Lower lobe of right lung (tissue), 2 donors: ENCODE data around the gene FOXD3. TPM values are rescaled to one million over a fixed set of nuclear protein-coding genes. Genes with fewer than 3 reads are reported as not detected.

Source experiments
- ATAC-seq, 2 donors: fragments of 200-7000 bp; cut with Tn5 transposase; one replicate each; pipeline ENCODE4 v1.9.1; 2020 to 2022; ENCODE audit warnings: mild to moderate bottlenecking in 2 of 2, moderate library complexity in 2 of 2
- DNase-seq: peaks from one replicate; pipeline ENCODE4 v3.0.0-alpha.2; 2020
- H3K27ac ChIP-seq: fragments of 200-600 bp; one replicate; pipeline ENCODE4 v1.8.0; 2022
- H3K27me3 ChIP-seq: fragments of 200-600 bp; one replicate; pipeline ENCODE4 v1.8.0; 2022; ENCODE audit warnings: low read depth
- H3K36me3 ChIP-seq: fragments of 200-600 bp; one replicate; pipeline ENCODE4 v1.8.0; 2022; ENCODE audit warnings: mild to moderate bottlenecking
- H3K4me1 ChIP-seq: fragments of 200-600 bp; one replicate; pipeline ENCODE4 v1.8.0; 2022
- H3K4me3 ChIP-seq: fragments of 200-600 bp; one replicate; pipeline ENCODE4 v1.8.0; 2022; ENCODE audit warnings: mild to moderate bottlenecking
- H3K9me3 ChIP-seq: fragments of 200-600 bp; one replicate; pipeline ENCODE4 v1.8.0; 2022
- CTCF ChIP-seq: fragments of 200-600 bp; IDR thresholded peaks from one replicate; pipeline ENCODE4 v1.8.0; 2022; ENCODE audit warnings: antibody characterized with exemption, mild to moderate bottlenecking
- intact Hi-C: fragments of 100-400 bp; cut with DNase I; formaldehyde crosslinking; loops from one replicate; pipeline ENCODE4 v1.11.0; 2022
- total RNA-seq: library from RNA; stranded (reverse); fragmentation: NEBNext Ultra II Directional; extraction: Animal tissue kit (Norgen Biotek cat#: 25700); gene quantifications from one replicate; pipeline ENCODE4 v1.2.1, GENCODE V29; 2021
- donor health status: DM: no; HTN: yes; CAD: no; lungs with severe emphysema.

Gene FOXD3
- total RNA-seq, 1 donor from 2014 or later, result not detected

GRCh38 chr1:63318201-63318979 lies 4.0 kb upstream of the FOXD3 start:
- H3K36me3 ChIP-seq, result no peaks in the 10 kb centered on the region
- ATAC-seq (no peak), DNase-seq (no peak)
- intact Hi-C loops, result no loop called here
- peaks cover 85% of the 10 kb centered on the region for H3K27me3 ChIP-seq
- no peak overlapping the region for H3K4me3 ChIP-seq
- no peaks in the 10 kb centered on the region for H3K9me3 ChIP-seq
- no peak overlapping the region for H3K27ac ChIP-seq
- peaks cover 38% of the 10 kb centered on the region for H3K4me1 ChIP-seq
- no peak for TF ChIP-seq CTCF

DNA sequence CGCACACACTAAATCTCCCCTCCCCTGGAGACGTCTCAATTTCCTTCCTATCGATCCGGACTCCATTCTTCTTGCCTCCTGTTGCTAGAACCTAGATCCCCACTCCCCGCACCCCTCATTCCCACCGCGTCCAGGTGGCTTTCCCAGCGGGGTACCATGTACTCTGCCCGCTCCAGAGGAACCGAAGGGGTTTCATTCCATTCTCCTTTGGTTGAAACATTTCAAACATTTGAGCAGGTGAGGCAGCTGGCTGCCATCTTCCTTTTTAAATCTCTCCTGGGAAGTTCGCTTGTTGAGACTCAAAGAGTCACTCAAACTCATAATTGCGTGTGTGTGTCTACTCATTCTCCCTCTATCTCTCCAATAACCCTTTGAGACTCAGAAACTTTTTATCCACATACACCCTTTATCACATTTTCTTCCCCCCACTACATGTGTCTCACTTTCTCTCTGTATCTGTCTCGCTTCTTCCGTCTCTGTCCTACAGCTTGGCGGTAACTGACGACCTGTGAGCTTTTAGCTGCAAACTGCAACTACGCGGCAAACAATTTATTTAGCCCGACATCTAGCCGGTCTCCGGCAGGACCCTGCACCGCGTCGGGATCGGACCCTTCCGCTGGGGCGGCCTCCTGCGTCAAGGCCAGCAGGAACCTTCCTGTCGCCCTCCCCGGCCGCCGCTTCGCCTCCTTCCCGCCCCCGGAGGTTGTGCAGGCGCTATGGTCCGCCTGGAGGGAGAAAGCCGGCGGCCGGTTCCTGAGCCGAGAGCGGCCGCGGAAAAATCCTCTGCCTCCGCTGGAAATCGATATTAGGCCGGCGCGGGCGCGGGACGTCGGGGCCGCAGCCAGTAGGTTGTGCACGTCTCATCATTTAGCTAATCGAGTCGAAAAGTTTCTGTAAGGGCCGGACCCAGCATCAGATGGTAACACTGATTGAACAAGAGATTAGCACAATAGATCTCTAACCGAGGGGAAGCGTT lies 3.0 kb upstream of the FOXD3 start:
- peaks cover 91% of the 10 kb centered on the region for H3K27me3 ChIP-seq
- ATAC-seq, result no peak
- no peak overlapping the region for H3K27ac ChIP-seq
- intact Hi-C loops, result no loop called here
- no peak overlapping the region for H3K4me3 ChIP-seq
- no peak for TF ChIP-seq CTCF
- no peaks in the 10 kb centered on the region for H3K9me3 ChIP-seq
- DNase-seq, result no peak
- no peaks in the 10 kb centered on the region for H3K36me3 ChIP-seq
- peaks cover 42% of the 10 kb centered on the region for H3K4me1 ChIP-seq

GRCh38 chr1:63320022-63320721 lies 2.2 kb upstream of the FOXD3 start:
- peaks cover 44% of the 10 kb centered on the region for H3K4me1 ChIP-seq
- intact Hi-C loops, result no loop called here
- H3K4me3 ChIP-seq, result no peak overlapping the region
- no peaks in the 10 kb centered on the region for H3K36me3 ChIP-seq
- no peaks in the 10 kb centered on the region for H3K9me3 ChIP-seq
- ATAC-seq (no peak), DNase-seq (no peak)
- H3K27ac ChIP-seq, result no peak overlapping the region
- TF ChIP-seq CTCF, result no peak
- peaks cover 95% of the 10 kb centered on the region for H3K27me3 ChIP-seq

DNA sequence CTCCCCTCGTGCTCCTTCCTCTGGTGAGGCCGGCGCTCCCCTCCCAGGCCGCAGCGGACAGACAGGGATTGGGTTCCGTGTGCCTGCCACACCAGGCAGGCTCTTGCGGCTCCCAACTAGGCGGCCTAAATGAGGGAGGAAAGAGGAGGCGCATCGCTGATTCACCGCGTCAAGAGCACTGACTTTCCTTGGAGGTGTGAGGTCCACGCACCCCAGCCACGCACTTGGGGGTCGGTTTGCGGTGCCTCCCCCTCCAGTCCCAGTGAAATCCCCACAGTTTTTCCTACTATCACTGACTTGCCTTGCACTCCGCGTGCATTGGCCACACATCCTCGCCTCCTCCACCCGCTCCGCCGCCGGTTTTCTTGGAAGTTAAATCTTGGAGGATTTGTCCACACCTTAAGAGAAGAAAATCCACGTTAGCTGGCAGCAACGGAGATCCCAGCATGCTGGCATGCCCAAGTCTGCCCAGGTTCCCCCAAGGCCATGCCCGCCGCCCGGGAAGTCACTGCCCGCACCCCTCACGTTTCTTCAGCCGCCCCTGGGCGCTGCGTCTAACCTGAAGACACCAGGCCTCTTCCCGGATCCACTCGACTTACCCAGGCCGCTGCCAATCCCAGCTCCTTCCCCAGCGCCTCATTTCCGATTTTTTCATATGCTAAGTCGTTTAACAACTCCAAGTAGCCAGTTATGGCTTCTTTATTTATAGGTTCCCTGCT lies 1.1 kb upstream of the FOXD3 start:
- Histone ChIP-seq H3K4me3 (peak overlapping the region; percentile 59), H3K27me3 (peaks cover 100% of the 10 kb centered on the region), H3K4me1 (peaks cover 44% of the 10 kb centered on the region), H3K9me3 (no peaks in the 10 kb centered on the region), H3K36me3 (no peaks in the 10 kb centered on the region), H3K27ac (no peak overlapping the region)
- ATAC-seq (no peak), DNase-seq (no peak)
- no peak for TF ChIP-seq CTCF
- intact Hi-C loops, result no loop called here

DNA sequence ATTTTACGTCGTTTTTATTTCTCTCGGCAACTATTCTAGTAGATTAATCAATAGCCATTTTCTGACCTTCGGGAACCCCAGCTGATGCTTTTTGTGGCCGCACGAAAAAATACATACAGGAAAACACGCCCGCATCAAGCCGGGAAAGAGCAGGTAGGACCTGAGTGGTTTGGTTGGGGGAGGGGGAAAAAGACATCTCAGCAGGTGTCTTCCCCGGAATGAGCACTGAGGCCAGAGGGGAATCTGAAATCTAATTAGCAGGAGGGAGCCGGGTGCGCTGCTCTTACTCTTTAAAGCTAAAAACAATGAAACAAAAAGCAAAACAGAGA lies 618 bp upstream of the FOXD3 start:
- TF ChIP-seq CTCF, result no peak
- Histone ChIP-seq H3K4me1 (peaks cover 44% of the 10 kb centered on the region), H3K9me3 (no peaks in the 10 kb centered on the region), H3K27me3 (peaks cover 100% of the 10 kb centered on the region), H3K36me3 (no peaks in the 10 kb centered on the region), H3K27ac (no peak overlapping the region), H3K4me3 (peak overlapping the region; percentile 59)
- intact Hi-C loops, result no loop called here
- no peak for DNase-seq
- ATAC-seq, result no peak
